ENCODE measurements around the gene PARD3B.

DNA sequence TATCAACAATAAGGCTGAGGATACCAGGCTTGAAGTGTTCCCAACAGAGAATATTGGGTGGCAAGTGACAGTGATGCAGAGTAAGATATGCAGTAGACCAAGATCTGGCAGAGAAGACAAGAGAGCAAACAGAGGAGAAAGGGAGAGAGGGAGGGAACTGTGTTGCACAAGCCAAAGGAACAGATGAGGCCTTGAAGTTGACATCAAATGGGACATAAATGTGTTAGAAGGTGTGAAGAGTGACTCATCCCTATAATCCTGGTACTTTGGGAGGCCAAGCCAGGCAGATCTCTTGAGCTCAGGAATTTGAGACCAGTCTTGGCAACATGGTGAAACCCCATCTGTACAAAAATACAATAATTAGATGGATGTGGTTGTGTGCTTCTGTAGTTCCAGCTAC is 342.9 kb downstream of the PARD3B start:
- TF ChIP-seq CTCF (IDR thresholded peaks at IDR 0.05; ENCODE audit: low read depth, low read length, poor library complexity, severe bottlenecking) = no peak
- no peak for TF ChIP-seq EZH2phosphoT487 (IDR thresholded peaks at IDR 0.05; ENCODE audit: borderline replicate concordance, low read length)
